ENCODE results near the gene PRR5.
"Not testable (repeated sequence)": the region's sequence is repeated elsewhere in the genome, so short reads cannot be mapped to it uniquely, and the experiment has no call there.

PRR5 gene

DNA sequence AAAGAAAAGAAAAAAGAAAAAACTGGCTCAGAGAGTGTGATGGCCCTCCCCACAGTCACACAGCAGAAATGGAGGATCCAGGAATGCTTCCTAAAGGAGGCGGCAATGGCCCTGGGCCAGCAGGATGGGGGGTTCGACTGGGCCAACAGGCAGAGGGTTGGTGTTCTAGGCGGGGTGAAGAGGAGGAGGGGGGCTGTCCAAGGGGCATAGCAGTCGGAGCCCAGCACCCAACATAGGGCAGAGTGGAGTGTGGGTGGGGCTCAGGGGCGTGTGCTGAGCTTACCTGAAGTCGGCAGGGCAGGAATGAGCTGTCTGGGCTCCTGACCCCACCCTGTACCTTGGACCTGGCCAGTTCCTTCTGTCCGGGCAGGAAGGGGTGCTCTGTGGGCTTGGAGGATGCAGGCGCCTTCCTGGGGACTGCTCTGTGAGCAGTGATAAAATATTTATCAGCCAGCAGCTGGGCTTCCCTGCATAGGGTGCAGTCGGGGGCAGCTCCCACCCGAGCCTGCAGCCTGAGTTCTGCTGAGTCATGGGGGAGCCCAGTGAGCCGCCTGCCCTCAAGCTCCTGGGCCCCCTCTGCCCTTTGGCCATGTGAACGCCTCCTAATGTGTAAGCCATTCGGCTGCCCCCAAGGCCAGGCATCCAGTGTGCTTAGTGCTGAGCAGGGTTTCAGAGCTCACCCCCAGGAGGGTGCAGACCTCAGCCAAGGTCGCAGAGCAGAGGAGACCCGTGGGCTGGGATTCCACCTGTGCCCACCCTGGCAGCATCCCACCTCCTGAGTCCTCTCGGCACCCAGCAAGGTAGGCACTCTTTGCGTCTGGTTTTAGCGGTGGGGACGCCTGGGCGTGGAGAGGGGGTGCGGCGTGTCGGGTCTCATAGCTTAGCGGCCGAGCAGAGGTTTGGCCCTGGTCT is 25.3 kb upstream of the PRR5 start:
- Histone ChIP-seq H3K27ac (no peak overlapping the region), H3K4me3 (no peak overlapping the region)
- no peak for DNase-seq (ENCODE audit: low spot score)
- TF ChIP-seq, protein P1, sequence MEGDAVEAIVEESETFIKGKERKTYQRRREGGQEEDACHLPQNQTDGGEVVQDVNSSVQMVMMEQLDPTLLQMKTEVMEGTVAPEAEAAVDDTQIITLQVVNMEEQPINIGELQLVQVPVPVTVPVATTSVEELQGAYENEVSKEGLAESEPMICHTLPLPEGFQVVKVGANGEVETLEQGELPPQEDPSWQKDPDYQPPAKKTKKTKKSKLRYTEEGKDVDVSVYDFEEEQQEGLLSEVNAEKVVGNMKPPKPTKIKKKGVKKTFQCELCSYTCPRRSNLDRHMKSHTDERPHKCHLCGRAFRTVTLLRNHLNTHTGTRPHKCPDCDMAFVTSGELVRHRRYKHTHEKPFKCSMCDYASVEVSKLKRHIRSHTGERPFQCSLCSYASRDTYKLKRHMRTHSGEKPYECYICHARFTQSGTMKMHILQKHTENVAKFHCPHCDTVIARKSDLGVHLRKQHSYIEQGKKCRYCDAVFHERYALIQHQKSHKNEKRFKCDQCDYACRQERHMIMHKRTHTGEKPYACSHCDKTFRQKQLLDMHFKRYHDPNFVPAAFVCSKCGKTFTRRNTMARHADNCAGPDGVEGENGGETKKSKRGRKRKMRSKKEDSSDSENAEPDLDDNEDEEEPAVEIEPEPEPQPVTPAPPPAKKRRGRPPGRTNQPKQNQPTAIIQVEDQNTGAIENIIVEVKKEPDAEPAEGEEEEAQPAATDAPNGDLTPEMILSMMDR (IDR thresholded peaks at IDR 0.05): no peak

DNA sequence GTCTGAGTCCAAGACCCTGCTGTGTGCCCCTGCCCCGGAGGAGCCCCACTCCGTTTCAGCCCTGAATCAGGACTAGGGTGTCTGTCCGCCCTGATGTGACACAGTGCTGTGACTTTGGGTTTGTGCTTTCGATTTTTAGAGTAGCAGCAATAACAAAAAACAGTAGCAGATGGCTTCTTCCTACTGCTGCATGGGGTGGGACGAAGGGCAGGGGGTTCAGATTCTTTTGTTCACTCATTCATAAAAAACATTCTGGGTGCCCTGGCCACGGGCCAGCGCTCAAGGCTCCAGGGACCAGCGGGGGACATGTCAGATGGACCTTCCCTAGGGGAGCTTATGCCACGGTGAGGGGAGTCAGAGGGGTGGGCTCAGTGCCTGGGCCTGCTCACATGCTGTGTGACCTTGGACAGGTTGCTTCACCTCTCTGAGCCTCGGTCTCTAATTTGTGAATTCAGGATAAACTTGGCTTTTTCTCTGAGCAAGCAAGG is 24.6 kb upstream of the PRR5 start:
- no peak overlapping the region for H3K4me3 ChIP-seq
- TF ChIP-seq, protein P1 (IDR thresholded peaks at IDR 0.05): no peak
- DNase-seq (ENCODE audit: low spot score): no peak
- no peak overlapping the region for H3K27ac ChIP-seq

DNA sequence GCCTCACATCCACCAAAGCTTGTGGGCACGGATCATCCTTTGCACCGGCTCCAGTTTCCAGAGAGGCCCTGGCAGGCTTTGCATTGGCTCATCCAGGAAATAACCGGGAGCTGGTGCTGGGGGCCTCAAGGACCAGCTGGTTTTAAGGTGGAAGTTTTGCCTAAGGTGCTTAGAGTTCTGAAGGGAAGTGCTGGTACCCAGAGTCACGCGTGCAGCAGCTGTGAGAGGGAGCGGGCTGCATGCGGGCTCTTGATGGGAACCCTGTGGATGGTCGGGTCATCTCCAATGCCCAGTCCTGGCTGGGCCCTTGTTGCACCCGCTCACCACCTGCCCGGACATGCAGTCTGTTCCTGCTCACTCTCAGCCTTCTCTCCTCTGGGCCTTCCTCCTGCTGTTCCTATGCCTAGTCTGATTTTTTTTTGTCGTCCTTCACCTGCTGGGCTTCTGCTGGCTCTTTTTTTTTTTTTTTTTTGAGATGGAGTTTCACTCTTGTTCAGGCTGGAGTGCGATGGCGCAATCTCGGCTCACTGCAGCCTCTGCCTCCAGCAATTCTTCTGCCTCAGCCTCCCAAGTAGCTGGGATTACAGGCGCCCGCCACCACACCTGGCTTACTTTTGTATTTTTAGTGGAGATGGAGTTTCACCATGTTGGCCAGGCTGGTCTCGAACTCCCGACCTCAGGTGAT is 24.0 kb upstream of the PRR5 start:
- TF ChIP-seq, protein P1 (IDR thresholded peaks at IDR 0.05): no peak

DNA sequence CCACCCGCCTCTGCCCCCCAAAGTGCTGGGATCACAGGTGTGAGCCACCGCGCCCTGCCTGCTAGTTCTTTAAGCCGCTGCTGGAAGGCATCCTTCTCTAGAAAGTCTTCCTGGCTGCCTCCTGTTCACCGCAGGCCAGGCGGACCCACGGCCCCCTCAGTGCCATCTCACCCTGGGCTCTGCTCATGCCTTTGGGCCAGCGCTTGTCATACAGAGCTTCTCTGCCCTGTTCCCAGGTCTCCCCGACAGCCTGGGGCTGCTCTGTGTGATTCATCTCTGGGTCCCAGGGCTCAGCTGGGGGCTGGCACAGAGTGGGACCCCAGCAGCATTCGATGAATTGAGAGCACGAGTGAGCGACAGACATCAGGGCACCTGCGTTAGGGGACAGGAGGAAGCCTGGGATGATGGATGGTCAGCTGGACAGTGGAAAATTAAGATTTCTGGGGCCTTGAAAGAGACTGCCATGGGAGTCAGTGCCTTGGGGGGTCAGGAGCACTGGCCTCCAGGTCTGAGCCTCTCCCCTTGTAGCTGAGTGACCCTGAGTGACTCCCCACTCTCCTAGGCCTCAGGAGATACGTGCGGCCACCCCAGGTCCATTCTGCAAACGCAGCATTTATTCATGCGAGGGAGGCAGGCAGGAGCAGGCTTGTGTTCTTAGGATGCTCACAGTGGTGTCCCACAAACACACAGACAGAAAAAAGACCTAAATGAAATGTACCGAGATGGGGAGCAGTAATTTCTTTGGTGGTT is 23.3 kb upstream of the PRR5 start:
- no peak for DNase-seq (ENCODE audit: low spot score)
- TF ChIP-seq, protein P1 (IDR thresholded peaks at IDR 0.05): no peak

More for the DNA sequence above, 24.0 kb upstream of the PRR5 start:
- Histone ChIP-seq H3K27ac (no peak overlapping the region), H3K4me3 (no peak overlapping the region)
- DNase-seq (ENCODE audit: low spot score): no peak

DNA sequence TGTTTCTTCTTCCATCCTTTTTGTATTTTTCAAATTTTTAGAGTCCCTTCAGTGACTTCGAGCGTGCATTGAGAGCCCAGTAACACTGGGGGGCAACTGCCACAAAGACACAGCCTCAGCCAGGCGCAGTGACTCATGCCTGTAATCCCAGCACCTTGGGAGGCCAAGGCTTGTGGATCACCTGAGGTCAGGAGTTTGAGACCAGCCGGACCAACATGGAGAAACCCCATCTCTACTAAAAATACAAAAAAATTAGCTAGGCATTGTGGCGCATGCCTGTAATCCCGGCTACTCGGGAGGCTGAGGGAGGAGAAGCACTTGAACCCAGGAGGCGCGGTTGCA is 22.7 kb upstream of the PRR5 start:
- not testable (repeated sequence) for H3K4me3 ChIP-seq; DNase-seq (ENCODE audit: low spot score); H3K27ac ChIP-seq

More for the DNA sequence above, 23.3 kb upstream of the PRR5 start:
- H3K27ac ChIP-seq: no peak overlapping the region
- no peak overlapping the region for H3K4me3 ChIP-seq

DNA sequence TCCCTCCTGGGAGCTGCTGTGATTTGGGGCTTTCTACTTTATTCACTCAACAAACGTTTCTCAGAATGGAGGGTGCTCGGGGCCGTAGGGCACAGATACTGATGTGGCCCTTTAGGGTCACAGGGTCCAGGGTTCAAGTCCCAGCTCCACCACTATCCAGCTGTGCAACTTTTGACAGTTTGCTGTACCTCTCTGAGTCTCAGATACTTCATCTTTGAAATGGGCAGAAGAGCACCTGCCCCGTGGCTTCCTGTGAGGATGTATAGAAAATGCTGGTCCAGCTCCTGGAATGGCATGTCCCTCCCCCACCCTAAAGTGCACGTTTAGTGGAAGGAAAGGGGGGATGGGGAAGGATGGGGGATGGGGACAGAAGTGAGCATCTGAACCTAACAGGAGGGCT is 21.9 kb upstream of the PRR5 start:
- no peak overlapping the region for H3K4me3 ChIP-seq
- DNase-seq (ENCODE audit: low spot score): no peak
- TF ChIP-seq, protein P1 (IDR thresholded peaks at IDR 0.05): no peak
- no peak overlapping the region for H3K27ac ChIP-seq

DNA sequence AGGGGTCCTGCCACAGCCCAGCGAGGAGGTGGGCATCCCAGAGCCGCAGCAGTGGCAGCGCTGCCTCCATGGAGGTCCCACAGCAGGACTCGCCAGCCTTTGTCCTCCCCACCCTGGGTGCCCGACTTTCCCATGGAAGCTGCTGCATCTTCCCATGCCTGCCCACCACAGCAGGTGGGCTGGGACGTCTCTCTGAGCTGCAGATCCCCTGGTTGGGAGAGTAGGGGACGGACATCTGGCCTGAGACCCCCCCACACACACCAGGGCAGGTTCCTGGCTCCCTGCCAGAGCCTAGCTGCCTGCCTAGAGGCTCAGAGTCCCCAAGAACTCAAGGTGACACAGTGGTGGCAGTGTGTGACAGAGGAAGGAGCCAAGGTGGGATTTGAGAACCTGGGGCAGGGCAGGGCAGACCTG is 21.5 kb upstream of the PRR5 start:
- Histone ChIP-seq H3K4me3 (no peak overlapping the region), H3K27ac (peak overlapping the region in 1 of 2 donors; percentile 16)
- no peak for DNase-seq (ENCODE audit: low spot score)
- TF ChIP-seq, protein P1 (IDR thresholded peaks at IDR 0.05): no peak
